Midbrain (tissue), 1 donor: ENCODE results near the gene CUEDC2.
"Not testable (repeated sequence)": the region's sequence is repeated elsewhere in the genome, so short reads cannot be mapped to it uniquely, and the experiment has no call there.

Experiments
- DNase-seq: peaks from one replicate; lab custom pipeline; 2025; lab: John Stamatoyannopoulos, UW

CUEDC2 gene

DNA sequence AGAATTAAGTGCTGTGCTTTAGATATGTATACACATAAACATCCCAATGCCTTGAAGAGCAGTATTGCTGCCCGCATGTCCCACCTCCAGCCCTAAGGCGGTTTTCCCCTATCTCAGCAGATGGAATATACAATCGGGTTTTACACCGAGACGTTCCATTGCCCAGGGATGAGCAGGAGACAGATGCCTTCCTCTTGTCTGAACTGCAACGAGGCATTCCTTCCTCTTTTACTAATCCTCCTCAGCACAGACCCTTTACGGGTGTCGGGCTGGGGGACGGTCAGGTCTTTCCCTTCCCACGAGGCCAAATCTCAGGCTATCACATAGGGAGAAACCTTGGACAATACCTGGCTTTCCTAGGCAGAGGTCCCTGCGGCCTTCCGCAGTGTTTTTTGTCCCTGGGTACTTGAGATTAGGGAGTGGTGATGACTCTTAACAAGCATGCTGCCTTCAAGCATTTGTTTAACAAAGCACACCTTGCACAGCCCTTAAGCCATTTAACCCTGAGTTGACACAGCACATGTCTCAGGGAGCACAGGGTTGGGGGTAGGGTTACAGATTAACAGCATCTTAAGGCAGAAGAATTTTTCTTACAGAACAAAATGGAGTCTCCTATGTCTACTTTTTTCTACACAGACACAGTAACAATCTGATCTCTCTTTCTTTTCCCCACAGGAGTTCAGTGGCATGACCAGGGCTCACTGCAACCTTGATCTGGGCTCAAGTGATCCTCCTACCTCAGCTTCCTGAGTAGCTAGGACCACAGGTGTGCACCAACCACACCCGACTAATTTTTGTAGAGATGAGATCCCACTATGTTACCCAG lies 22.5 kb upstream of the CUEDC2 start:
- DNase-seq = not testable (repeated sequence)

DNA sequence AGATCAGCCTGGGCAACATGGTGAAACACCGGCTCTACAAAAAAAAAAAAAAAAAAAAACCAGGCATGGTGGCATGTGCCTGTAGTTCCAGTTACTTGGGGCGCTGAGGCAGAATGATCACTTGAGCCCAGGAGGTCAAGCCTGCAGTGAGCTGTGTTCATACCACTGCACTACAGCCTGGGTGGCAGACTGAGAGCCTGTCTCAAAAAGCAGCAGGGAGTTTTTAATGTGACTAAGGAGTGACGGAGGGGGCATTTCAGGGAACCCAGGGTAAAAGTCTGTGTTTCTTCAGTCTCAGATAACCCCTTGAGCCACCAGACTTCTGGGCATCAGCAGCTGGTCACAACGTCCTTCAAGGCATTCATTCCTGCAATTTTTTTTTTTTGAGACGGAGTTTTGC lies 21.1 kb upstream of the CUEDC2 start:
- DNase-seq = no peak

DNA sequence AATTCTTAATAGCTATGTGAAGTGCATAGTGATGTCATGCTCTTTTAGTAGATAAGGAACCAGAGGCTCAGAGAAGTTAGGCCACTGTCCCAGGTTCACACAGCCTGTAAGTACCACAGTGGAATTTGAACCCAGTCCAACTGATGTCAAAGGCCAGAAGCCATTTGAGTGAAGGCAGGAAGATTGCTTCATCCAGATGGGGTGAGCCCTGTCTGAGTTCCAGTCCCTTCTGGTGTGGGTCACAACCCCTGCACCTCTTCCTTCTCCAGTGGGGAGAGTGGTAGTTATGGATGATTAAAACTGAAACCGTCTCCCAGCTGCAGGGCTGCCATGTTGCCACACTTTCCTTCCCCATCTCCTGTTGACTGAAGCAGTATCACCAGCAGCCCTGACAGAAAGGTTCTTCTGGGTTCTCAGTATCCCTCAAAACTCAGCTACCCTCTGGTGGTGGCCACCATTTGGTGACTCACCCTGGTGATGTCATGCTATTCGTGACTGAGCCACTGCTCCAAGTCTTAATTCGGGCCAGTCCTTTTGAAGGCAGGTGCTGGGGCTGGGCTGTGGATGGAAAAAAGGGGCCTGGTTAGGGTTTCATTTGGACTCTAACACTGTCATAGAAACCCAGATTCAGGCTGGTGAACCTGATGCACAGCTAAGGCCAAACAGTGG lies 20.4 kb upstream of the CUEDC2 start:
- DNase-seq = peak; percentile 45

DNA sequence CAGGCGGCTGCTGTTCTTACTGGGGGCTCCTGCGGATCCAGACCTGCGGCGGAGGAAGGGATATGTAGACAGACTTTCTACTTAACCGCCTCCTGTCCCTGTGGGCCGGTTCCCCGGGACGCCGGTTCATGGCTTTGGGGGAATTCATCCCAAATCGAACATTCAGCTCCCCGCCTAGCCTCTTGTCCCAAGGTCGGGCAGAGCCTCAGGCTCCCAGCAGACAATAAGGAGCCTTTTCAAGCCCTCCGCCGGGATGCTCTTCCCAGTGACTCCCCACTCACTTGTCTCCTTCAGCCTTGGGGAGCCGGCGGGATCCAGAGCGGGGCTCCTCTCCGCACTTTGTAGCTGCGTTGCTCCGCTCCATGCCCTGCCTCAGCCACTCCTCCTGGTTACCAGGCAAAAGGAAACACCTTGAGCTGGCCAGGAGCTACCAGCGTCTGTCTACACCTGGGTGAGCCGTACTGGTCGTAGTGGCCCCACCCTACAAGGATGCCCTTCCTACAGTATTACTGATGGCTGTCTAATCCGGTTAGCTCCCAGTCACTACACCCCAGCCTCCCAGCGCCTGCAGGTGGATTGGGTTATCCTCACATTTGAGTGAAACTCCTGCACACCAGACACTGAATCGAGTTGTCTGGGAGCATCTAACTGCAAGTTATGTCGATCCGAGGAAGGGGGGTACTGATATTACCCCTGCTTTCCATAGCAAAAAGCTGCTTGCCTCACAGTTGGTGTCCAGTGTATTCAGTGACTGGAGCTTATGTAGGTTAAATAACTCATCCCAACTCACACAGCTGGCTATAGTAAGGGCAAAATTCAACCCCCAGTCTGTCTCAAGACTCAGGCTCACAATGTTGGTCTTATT lies 19.0 kb upstream of the CUEDC2 start, which contains the start of gene C10orf95:
Gene C10orf95, minus strand, starts transcription at position 439 of the 865 bp plus-strand sequence. CDS start 450 bp downstream, outside the sequence.
- DNase-seq = no peak

DNA sequence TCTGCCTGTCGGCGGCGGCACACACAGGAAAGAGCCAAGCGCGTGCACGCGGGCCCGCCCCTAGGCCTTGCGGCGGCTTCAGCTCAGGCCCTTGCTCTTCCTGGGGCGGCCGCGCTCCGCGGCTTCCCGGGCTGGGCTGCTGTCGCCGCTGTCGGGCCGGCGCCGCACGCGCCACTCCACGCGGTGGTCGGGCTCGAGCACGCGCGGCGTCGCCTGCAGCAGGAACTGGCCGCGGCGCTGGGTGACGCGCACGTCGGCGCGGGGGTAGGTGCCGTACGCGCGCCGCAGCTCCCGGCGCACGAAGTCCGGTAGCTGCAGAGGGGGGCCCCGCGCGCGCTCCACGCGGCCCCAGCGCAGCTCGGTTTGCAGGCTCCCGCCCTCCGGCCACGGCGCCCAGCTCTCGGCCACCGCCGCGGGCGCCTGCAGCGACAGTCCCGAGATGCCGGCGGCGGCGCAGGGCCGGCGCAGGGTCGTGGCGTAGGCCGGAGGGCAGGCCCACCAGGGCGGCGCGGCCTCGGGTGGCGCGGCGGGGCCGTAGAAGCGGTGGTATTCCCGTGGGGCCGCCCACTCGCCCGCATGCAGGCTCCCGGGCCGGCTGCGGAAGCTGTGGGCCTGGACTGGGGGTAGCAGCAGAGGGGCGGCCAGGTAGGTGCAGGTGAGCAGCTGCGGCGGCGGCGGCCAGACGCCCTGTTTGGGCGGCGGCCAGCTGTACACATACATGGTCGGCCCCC lies 18.2 kb upstream of the CUEDC2 start:
- peak; percentile 77 for DNase-seq

DNA sequence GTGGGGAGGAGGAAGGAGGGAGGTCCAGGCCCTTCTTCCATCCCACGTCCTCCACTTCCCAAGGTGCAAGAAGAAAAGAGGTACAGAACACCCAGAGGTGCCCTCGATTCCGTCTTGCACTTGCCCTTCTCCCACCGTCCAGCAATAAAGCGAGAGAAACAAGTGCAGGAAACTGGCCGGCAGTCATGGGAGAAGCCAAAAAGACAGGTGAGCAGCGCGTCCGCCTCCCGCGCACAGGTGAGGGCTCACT lies 17.7 kb upstream of the CUEDC2 start:
- no peak for DNase-seq

DNA sequence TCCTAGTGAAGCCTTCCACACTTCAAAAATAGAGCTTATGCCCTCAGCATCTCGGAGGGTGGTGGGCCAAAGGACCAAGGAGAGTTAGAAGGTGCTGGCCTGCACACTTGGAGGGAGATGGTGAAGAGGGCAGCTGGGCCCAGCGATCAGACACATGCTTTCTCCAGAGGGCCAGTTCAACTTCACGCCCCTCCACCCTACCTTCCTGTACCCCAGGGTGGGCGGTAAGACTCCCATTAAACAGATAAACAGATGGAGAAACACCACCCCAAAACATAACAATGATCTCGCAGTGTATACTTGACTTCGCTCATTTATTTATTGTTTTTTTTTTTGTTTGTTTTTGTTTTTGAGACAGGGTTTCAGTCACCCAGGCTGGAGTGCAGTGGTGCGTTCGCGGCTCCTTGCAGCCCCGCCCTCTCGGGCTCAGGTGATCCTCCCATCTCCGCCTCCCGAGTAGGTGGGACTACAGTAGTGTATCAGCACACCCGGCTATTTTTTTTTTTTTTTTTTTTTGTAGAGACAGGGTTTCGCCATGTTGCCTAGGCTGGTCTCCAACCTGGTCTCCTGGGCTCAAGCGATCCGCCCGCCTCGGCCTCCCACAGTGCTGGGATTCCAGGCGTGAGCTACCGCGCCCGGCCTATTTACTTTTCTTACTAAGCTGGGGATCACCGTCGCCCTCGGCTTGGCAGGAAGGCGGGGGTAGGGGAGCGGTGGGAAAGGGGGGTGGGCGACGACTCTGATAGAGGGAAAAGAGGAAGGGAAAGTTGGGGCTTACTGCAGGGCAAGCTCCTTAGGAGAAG lies 17.1 kb upstream of the CUEDC2 start:
- DNase-seq = no peak

DNA sequence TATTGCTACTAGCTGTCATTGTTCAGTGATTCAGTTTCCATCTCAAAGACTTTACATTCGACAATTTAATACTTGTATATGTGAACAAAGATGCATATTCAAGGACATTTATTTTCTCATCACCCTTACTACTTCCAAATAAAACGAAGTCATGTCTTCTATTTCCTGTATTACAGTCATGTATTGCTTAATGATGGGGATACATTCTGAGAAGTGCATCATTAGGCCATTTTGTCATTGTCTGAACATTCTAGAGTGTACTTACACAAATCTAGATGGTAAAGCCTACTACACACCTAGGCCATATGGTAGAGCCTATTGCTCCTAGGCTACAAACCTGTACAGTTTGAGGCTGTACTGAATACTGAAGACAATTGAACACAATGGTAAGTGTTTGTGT lies 12.5 kb upstream of the CUEDC2 start:
- no peak for DNase-seq

DNA sequence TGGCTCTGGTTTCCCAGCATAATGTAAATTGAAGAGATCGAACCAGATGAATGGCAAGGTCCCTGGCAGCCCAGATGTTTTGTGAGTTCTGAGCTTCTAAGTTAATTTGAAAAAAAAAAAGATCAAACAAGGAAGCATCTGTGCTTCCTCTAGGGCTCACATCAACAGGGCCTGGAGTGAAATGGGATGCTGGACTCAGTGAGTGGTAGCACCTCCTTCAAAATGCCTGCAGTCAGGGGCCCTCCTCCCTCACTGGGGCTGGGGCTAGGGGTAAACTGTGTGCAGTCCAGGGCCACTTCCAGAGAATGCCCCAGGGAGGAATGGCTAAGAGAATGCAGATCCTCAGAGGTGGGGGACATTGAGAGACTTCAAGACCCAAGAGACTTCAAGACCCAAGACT lies 6.0 kb upstream of the CUEDC2 start:
- no peak for DNase-seq

DNA sequence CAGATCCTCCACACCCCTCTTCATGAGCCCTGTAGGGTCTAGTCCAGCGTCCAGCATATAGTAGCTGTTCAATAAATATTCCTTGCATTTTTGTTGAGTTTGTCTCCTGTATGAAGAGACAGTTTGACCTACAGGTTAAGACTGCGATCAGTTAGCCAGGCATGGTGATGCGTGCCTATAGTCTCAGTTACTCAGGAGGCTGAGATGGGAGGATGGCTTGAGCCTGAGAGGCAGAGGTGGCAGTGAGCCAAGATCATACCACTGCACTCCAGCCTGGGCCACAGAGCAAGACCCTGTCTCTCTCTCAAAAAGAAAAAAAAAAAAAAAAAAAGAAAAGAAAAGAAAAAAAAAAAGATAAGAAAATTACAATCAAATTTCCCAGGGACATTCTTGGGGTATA lies 5.1 kb upstream of the CUEDC2 start:
- DNase-seq = no peak

DNA sequence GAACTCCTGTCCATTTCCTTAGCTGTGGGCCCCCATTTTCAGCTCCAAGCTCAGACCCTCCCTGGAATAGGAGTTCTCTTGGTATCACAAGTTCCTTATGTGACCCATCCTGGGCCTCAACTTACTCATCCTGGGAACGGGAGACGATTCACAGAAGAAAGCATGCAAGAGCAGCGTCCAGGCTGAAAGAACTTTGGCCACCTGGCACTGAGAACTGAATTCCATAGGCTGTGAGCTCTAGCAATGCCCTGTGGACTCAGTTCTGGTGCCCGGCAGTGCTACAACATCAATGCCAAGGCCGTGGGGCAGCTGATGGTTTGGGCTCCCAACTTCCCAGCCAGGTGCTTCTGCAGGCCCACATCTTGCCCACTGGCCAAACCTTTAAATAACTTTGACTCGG lies 3.9 kb upstream of the CUEDC2 start:
- no peak for DNase-seq

DNA sequence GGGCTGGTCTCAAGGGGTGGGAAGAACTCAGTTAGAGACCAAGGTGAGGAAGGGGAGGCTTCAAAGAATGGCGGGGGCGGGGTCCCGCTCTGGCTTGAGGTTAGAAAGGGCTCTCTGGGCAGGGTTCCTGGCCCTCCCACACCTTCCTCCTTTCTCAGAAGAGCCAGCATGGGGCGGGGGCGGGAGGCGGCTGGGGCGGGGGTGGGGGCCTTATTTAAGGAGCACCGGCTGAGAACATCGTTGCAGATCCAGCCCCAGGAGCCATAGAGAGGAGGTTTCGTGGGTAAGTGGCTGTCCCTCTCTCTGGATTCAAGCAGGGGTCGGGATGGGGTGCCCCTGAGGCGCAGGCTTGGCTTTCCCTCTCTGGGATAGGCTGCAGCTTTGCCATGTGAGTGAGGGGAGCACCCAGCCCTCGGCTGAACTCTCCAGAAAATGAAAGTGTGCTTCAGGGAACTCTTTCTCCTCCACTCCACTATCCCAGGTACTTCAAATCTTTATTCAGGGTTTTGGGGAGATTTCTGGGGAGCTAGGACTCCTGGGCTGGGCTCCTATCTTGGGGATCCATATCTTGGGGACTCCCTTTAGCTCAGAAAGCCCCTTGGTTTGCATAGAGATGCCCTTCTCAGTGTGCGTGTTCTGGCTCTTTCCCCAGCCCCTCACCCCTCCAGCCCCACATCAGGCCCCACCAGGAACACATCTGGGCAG lies 3.3 kb upstream of the CUEDC2 start:
- no peak for DNase-seq

DNA sequence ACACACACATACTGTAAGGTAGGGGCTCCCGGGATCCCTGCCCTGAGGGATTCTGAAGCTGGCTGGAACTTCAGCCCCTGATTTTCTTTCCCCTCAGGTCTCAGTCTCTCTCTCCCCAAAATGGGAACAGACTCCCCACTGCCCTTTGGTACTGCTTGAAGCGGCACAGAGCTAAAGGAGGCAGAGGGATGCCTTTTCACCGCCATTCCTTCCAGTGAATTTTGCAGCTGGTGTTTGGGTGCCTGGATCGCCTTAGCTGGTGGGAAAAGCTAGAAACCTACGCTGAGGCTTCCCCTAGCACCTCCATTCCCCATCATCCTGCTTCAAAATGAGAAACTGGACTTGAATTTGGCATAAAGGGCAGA lies 2.7 kb upstream of the CUEDC2 start:
- no peak for DNase-seq

DNA sequence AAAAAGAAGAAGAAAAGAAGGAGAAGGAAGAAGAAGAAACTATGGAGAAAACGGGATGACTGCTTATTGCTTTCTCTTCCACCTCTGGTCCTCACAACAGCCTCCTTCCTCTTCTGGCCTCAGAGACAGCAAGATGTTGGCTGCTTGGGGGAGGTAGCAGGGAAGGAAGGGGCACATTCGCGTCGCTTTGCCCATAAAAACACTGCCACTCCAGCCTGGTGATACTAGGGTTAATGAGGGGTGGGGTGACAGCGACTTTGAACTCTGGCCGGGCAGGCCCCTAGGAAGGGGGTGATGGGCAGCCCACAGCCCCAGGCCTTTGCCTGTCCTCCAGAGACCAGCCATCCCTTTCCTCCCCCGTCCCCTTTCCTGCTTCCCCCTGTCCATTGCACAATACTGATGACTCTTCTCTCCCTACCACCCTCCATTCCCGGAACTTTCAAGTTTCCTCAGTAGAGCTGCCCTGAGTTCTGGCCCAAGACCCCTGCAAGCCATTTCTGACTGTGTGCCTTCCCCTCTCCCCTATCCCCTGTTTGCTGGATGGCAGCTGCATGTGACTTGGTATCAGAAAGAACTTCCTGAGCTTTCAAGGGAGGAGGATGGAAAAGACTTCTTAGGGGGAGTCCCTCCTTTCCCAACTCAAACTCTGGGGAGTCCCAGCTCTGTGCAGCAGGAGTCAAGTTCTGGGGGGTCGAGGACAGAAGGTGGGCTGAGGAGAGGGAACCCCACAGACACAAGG lies 2.2 kb upstream of the CUEDC2 start:
- no peak for DNase-seq

DNA sequence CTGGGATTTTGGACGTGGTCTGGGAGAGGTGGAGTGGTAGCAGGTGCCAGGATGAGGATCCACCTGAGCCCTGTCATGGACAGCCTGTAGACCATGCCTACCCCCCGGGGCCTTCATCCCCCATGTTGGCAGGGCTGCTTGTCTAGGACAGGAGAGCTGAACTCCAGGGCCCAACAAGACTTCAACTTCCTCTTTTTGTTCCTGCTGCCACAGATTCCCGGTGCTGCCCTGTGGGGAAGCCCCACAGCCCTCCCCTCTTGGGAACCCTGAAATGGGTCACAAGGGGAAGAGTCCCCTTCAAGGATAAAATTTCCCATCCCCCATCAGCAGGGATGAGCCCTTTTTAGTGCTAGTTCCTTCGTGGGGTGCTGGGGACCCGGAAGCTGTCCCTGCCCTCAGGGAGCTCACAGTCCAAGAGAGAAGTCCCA lies 1.3 kb upstream of the CUEDC2 start:
- no peak for DNase-seq

DNA sequence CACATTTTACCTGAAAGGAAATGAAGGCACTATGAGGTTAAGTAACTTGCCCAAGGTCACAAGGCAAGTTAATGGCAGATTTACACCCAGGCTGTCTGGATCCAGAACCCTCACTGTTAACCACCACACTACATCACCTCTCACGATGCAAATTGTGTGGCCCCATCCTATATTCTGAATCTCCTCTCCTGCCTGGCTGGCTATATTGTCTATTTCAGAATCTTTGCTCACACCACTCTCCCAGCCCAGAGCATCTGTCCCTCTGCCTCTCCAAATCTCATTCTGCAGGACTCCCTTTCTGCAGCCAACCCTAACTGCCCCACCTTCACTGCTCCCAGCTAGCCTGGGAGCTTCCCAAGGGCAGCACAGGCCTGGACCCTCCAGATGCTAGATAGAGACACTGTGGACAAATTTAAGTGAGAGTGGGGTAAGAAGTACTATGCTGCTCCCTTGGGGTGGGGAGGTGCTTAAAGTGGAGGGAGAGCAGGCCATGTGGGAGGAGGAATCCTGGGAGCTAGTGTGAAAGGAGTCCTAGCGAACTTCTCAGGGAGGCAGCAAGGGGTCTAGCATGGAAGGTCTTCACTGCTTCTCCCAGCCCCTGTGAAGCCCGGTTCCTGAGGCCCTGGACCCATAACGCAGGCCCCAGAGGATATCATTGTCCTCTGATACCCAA lies 786 bp downstream of the CUEDC2 start:
- DNase-seq = no peak

DNA sequence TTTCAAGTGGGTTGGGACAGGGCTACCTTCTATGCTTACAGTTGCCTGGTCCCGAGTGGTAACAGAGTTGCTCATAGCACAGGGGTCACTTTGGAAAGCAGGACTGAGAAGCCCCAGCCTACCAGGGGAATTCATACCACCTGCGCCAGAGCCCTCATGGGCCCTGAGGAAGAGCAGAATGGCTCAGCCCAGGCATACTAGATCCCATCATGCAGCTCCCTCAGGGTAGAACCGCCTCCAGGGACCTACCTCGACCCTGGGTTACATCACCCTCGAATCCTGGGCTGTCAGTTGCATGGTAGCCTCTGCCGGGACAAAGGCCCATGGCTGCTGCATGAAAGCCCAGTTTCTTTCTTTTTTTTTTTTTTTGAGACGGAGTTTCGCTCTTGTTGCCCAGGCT lies 2.9 kb downstream of the CUEDC2 start:
- DNase-seq = no peak

DNA sequence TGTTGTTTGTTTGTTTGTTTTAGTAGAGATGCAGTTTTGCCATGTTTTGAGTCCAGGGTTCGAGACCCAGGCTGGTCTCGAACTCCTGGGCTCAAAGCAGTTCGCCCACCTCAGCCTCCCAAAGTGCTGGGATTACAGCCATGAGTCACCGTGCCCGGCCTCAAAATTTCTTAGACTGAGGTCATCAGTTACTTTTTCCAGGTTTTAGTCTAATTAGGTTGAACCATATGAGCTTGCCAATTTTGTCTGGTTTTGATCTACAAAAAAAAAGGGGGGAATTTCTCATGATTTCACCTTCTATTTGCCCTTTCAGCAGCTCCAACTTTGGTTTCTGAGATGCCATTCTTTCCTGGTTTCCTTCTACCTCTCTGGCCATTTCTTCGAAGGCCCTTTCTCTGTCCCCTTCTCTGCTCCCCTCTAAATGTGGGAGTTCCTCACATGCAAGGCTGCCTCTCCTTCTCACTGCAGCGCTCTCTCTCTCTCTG lies 5.5 kb downstream of the CUEDC2 start:
- no peak for DNase-seq

DNA sequence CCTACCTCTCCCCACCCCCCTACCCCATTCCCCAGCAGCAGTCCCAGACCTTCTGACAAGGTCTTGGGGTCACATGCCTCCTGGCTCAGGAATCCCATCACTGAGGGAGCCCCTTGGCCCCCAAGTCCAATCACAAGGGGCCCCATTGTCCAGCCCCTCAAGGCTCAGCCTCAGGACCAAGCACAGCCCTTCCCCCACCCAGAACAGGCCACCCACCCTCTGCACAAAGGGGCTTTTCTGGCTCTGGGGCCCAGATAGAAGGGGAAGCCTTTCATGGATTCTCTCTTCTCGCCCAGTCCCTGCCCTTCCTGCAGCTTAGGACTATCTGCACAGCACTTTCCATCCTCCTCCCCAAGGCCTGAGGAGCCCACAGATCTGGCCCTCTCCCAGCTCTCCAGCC lies 6.9 kb downstream of the CUEDC2 start:
- DNase-seq = no peak
